NCI-H748 (cell line): ENCODE results near the gene ARRDC2.
"Not testable (repeated sequence)": the region's sequence is repeated elsewhere in the genome, so short reads cannot be mapped to it uniquely, and the experiment has no call there.

ENCODE experiments used
- DNase-seq: peaks from one replicate; lab custom pipeline; 2025; ENCODE audit not compliant: unreplicated experiment; lab: John Stamatoyannopoulos, UW

ARRDC2 gene

DNA sequence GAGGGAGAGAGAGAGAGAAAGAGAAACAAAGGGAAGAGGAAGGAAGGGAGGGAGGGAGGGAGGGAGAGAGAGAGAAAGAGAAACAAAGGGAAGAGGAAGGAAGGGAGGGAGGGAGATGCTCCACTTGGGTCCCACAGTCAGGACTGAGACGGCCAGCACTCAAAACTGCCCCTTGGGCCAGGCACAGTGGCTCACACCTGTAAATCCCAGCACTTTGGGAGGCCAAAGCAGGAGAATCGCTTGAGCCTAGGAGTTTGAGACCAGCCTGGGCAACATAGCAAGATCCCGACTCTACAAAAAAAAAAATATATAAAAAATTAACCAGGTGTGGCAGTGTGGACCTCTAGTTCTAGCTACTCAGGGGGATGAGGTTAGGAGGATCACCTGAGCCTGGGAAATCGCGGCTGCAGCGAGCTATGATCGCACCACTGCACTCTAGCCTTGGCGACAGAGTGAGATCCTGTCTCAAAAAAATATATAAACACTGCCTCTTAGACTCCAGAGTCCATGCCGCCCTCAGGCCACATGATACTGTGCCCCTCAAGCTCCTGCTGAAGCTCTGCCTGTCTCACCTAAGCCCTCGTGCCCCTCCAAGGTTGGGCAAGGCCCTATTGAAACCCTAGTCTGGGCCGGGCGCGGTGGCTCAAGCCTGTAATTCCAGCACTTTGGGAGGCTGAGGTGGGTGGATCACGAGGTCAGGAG lies 8.4 kb downstream of the ARRDC2 start:
- no peak for DNase-seq

DNA sequence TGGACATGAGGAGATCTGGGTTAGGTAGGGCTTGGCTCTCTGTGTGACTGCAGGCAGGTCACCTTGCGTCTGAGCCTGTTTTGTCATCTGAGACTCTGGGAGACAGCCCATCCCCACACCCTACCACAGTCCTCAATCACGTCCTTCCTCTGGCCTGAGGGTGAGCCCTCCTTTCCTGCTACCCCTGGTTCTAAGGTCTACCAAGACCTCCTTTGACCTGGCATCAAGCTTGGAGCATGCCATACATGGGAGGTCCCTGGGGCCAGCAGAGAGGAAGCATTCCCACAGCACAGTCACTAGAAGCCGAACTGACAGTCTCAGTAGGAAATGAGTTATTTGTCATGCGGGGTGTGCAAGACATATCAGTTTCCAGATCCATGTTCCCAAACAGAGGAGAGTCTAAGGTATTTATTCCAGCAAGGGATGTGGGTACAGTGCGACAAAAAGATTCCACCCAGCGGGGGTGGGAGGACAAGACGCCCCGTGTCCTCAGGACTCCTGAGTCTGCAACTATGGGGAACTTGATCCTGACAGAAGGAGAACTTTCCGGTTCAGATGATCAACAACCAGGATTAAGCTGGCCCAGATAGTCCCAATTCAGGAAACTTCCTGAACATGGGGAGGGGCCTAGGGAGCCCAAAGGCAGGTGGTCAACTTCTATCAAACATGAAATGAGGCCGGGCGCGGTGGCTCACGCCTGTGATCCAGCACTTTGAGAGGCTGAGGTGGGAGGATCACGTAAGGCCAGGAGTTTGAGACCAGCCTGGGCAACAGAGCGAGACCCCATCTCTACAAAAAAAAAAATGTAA lies 9.5 kb downstream of the ARRDC2 start:
- no peak for DNase-seq

DNA sequence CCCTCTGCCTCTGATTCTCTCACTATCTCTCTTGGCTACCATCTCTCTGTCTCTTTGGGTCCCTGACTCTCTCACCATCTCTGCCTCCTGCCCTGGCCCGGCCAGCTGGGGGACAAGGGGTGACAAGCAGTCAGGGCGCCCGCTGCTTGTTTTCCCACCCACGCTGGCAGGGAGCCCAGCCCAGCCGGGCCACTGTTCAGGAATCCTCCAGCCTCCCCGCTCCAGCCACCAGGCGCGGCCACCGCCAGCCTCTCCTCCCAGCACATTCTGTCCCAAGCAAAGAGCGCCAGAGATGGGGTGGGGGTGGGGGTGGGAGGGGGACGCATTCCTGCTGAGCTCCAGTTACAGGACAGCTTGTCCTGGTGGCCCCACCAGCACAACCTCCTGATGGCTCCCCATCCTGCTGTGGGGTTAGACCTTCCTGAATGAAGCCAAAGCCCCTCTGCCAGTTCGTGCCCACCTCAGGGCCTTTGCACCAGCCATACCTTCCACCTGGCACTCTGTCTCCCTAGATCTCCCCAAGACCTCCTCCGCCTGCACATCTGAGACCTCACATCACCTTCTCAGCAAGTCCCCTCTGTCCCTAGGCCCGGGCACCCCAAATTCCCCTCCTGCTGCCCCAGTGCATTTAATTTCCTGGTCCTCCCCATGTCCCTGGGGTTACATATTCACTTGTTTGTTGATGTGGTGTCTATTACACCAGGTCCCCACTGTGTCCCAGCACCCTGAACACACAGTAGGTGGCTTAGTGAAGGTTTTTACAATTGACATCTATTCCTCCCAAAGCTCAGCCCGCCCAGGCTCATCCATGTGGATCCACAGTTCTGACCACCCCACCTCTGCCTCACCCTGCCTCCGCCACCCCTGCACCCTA lies 12.5 kb downstream of the ARRDC2 start:
- no peak for DNase-seq

DNA sequence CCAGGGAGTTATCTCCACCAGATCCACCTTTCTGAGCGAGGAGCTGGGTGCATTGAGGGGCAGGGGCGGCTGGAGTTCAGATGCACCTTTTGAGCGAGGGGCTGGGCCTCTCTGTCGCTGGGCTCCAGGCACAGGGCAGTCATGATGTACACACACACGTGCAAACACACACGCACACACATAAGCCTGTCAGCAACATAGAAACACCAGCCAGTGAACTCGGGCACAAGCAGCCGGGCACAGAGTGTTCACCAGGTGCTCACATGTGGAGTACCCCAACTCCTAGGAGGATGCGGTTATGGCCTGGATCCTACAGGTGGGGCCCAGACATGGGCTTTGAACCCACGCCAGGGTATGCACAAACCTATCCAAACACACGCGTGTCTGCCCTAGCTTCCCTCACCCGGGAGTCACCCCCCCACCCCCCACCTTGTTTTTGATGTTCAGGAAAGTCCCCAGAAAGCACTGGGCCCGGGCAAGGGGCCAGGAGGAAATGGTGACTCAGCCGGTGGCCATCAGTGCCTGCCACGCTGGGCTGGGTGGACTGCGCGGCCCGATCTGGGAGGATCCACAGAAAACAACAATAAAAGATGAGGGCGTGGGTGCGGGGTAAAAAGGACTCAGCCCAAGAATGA lies 13.3 kb downstream of the ARRDC2 start:
- no peak for DNase-seq

DNA sequence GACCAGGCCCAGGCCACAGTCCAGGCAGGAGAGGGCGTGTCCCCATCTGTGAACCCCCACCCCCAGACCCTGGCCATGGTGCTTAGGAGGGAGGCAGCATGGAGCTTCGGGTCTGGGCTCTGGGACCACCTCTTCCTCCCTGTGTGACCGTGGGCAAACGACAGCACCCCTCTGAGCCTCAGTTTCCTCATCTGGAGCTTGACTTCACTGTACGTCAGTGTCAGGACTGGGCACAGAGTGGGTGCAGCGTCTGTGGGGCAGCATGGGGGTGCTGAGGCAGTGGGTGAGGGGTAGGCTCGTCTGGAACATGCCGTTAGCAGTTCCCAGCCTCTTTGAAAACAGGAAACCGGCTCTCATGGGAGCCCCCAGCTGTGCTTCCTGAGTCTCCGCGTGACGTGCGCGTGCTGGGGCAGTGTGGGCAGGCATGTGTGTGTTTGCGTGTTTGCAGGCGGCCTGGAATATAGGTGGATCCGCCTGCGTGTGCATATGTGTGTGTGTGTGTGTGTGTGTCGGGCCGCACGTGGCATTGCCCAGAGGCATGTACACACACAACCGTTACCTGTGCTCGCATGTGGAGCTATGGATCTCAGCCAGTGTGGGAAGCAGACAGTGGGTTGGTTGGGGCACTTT lies 15.8 kb downstream of the ARRDC2 start:
- peak; percentile 8 for DNase-seq

DNA sequence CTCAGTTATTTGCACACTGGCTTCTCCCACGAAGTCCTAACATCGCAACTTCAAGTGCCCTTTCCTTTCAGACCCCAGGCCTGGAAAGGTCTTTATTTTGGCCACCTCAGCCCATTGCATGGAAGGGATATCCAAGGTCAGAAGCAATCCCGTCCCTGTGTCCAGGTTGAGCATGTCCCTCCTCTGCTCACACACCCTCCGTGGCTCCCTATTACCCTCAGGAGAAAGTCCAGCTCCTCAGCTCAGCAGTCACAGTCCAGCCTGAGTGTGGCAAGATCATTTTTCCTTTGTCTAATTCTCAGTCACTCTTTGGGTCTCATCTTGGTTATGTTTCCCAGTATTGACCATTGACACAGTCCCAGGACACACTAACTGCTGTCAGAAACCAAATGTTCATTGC lies 19.2 kb downstream of the ARRDC2 start:
- no peak for DNase-seq

DNA sequence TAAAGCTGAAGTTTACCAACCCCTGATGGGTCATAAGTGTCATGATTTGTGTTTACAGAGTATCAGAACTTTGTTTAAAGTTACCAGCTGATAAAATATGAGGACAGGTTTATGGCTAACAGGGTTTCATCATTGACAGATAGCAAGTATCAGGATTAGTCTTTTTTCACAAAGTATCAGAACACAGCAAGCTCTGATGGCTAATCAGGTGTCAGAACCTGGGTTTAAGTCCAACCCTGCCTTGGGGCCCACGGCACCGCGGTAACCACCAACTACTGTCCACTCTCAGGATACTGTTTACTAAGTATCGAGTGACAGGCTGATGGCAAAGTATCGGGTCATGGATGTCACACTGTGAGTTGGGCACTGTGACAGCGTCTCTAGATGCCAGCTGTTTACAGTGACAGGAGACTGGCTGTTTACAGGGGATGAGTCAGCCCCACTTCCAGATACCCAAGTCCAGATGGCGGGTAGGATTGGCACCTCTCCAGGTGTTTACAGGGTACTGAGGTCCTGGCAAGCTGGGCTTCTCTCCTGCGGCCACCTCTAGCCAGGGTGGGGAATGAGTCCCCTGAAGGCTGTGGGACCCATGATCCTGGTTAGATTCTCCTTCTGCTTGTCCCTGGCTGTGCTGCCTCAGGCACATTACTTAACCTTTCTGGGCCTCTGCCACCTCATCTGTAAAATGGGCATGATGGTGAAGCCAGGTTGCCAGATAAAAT lies 21.8 kb downstream of the ARRDC2 start:
- DNase-seq = peak; percentile 70

DNA sequence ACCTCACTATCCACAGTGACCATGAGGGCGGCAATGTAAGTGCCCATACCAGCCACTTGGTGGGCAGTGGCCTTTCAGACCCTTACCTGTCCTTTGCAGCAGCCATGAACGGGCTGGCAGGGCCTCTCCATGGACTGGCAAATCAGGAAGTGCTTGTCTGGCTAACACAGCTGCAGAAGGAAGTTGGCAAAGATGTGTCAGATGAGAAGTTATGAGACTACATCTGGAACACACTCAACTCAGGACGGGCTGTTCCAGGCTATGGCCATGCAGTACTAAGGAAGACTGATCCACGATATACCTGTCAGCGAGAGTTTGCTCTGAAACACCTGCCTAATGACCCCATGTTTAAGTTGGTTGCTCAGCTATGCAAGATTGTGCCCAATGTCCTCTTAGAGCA lies 23.4 kb downstream of the ARRDC2 start:
- DNase-seq = not testable (repeated sequence)

DNA sequence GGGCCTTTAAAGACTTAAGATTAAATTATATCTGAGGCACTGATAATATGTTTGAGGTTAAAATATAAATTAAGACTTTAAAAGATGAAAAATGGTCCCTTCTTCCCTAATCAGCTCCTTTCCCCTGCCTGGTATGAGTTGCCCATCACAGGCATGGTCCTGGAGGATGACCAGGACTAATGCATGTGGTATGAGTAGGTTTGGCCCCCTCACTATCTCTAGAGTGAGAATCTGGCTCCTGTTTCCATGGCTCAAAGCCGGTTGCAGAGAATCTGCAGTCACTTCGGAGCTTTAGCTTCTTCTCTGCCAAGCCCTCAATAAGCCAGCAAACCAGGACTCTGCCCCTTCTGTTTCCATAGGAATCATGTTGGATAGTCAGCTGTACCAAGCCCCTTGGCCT lies 24.1 kb downstream of the ARRDC2 start:
- DNase-seq = not testable (repeated sequence)

DNA sequence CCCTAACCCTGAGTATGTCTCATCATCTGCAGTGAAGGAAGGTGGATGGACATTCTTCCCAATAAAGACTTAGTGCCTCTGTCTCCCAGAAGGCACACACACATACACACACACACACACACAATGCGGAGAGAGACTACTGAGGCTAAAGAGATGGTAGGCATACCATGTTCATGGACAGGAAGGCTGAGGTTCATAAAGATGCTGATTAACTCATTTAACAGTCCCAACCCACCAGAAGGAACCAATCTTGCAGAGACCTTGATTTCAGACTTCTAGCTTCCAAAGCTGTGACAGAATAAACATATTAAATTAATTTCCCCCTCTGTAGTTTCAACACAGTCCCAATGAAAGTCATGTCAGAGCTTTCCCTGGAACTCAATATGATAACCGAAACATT lies 33.1 kb downstream of the ARRDC2 start:
- DNase-seq = no peak

DNA sequence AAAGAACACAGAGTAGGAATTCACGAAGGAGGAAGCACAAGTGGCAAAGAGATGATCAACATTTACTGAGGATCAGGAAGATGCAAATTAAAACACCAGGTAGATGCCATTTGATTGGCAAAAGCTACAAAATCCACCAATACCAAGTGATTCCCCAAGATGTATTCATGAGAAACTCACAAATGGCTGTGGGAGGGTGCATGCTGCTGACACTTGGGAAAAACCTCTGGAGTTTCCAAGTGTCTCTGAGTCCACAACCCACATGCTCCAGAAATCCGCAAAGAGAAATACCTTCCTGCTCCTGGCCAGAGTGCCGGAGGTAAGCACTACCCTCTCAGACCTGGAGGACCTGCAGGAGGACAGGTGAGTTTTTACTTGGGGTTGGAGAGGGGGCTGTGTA lies 35.7 kb downstream of the ARRDC2 start:
- DNase-seq = no peak

DNA sequence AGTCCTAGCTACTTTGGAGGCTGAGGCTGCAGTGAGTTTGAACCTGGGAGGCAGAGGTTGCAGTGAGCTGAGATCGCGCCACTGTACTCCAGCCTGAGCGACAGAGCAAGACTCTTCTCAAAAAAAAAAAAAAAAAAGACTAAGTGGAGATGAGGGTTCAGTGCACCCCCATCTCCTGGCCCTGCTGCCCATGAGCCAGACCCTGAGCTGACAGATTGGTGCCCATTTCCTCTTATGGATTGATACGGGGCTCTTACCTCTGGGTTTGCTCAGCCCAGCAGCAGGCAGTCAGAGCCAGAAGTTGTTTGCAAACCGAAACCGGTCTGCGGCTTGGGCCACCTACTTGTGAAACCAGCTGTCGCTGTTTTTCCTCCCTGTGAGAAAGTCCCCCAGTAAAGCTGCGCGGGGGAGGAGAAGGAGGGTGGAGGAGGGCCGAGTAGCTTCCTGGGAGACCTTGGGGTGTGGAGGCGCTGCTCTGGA lies 36.9 kb downstream of the ARRDC2 start:
- DNase-seq = peak; percentile 33

DNA sequence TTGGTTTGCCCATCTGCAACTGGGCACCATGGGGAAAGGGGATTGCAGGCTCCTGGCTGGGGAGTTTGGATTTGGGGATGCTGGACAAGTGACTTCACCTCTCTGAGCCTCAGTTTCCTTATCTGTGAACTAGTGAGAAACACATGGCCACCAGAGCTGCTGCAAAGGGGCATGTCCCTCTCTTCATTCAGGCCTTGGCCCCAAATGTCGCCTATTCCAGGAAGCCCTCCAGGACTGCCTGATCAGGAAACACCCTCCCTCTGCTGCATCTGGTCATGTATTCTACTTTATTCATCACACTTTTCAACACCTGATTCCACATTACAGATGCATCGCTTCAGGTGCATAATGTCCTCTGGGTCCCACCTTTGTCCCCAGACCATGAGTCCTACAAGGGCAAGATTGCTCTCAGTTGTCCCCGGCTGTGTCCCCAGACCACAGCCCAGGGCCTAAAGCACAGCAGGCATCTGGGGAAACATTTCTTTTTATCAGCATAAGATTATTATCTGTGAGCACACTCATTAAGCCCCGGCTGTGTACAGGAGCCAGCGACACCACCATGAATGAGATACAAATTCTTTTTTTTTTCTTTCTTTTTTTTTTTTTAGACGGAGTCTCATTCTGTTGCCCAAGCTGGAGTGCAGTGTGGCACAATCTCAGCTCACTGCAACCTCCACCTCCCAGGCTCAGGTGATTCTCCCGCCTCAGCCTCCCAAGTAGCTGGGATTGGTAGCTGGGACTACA lies 37.5 kb downstream of the ARRDC2 start:
- no peak for DNase-seq

DNA sequence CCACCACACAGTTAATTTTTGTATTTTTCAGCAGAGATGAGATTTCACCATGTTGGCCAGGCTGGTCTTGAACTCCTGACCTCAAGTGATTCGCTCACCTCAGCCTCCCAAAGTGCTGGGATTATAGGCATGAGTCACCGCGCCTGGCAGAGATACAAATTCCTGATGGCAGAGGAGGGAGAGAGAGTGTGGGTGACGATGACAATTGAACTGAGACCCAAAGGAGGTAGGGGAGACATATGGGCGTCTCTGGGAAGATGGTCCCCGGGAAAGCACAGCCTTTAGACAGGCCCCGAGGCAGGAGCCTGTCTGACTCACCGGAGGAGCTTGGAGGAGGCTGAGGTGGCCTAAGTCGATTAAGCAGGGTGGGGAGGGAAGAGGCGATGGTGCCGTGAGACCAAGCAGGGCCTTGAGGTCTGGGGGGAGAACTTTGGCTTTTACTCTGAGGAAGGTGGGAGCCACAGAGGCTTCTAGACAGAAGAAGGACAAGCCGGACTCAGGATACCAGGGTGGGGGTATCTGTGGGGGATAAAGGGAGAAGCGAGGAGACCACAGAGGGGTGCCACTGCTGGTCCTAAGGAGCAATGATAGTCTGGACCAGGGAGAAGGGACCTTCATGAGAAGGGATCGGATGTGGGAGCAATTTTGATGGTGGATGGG lies 38.2 kb downstream of the ARRDC2 start:
- DNase-seq = no peak

DNA sequence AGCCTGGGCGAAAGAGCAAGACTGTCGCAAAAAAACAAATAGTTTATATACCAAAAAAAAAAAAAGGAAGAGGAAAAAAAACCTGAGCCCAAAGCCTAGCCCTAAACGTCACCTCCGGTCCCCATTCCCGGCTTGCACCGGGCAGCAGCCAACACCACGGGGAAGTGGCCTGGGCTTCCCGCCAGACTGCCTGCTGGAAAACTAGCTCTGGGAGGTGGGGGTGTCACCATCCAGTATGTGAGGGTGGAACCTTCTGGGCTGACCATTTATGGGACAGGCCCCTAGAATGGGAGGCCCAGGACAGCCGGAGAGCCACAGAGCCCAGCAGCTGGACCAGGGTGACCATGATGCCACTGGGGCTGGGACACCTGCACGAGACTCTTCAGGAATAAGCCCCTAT lies 41.4 kb downstream of the ARRDC2 start:
- DNase-seq = no peak

DNA sequence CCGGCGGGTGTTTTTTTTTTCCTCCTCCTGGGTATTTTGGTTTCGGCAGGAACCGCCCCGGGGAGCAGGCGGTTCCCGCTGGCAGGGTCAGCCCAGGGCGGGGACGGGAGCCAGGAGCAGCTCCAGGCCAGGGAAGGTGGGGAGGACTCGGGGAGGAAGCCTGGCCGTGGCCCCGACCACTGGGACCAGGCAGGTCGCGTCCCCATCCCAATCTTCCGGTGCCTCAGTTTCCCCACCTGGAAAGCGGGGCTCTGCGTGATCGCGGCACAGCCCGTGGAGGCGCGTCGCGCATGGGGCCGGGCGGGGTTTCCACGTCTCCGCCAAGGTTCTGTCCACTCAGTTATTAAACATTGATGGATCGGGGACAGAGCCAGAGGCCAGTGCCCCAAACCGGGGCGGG lies 43.9 kb downstream of the ARRDC2 start:
- no peak for DNase-seq

DNA sequence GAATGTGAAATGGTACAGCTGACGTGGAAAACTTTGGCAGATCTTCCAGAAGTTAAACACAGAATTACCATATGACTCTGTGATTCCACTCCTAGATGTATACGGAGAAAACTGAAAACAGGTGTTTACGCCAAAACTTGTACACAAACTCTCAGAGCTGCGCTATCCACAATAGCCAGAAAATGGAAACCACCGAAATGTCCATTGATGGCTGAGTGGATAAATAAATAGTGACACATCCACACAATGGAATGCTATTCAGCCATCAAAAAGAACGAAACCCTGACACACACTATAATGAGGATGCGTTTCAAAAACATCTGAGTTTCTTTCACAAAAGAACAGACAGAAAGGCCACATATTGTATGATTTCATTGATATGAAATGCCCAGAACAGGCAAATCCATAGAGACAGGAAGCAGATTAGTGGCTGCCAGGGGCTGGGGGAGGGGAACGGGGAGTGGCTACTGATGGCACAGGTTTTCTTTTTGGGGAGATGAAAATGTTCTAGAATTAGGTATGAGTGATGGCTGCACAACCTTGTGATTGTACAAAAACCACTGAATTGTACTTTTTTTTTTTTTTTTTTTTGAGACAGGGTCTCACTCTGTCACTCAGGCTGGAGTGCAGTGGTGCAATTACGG lies 45.7 kb downstream of the ARRDC2 start:
- no peak for DNase-seq

DNA sequence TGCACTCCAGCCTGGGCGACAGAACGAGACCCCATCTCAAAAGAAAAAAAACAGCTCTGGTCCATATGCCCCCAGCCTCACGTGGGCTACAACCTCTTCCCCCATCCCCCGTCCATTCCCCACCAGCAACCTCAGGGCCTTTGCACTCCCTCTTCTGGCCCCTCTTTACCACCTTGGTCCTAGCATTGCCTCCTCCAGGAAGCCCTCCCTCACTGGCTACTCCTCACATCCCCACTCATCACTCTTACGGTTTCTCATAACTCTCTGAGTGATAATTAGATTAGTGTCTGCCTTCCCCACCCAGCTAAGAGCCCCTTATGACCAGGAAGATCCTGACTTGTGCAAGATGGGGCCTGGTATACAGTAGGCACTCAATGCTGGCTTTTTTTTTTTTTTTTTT lies 48.0 kb downstream of the ARRDC2 start:
- DNase-seq = no peak
